NCI-H1436 treated with DMSO at 0.1 percent for 48 hours (cell line): ENCODE measurements around the gene FOCAD.

Source experiments
- DNase-seq: peaks from one replicate; lab custom pipeline; 2025; lab: John Stamatoyannopoulos, UW

Gene FOCAD

GRCh38 chr9:20729523-20729922, 45.5 kb downstream of the FOCAD start:
- DNase-seq: no peak

- no peak for DNase-seq
Observed at GRCh38 chr9:20732118-20732517, 48.1 kb downstream of the FOCAD start.

GRCh38 chr9:20734275-20734674, 50.2 kb downstream of the FOCAD start:
- DNase-seq: no peak

- DNase-seq: no peak
Observed at GRCh38 chr9:20740304-20740703, 56.2 kb downstream of the FOCAD start.

- DNase-seq: no peak
Observed at GRCh38 chr9:20740929-20741582, 57.0 kb downstream of the FOCAD start.

- peak; percentile 38 for DNase-seq
Observed at GRCh38 chr9:20742833-20743232, 58.8 kb downstream of the FOCAD start.

- no peak for DNase-seq
Observed at GRCh38 chr9:20744036-20744630, 60.1 kb downstream of the FOCAD start.

GRCh38 chr9:20746967-20747366, 62.9 kb downstream of the FOCAD start:
- no peak for DNase-seq

GRCh38 chr9:20749496-20750198, 65.6 kb downstream of the FOCAD start:
- DNase-seq: no peak

GRCh38 chr9:20753761-20754160, 69.7 kb downstream of the FOCAD start:
- DNase-seq: no peak

- DNase-seq: no peak
Observed at GRCh38 chr9:20754556-20754955, 70.5 kb downstream of the FOCAD start.

- DNase-seq: no peak
Observed at GRCh38 chr9:20760246-20760891, 76.3 kb downstream of the FOCAD start.

- no peak for DNase-seq
Observed at GRCh38 chr9:20770947-20771346, 86.9 kb downstream of the FOCAD start.

- DNase-seq: no peak
Observed at GRCh38 chr9:20771729-20772128, 87.7 kb downstream of the FOCAD start.

- no peak for DNase-seq
Observed at GRCh38 chr9:20775683-20776082, 91.6 kb downstream of the FOCAD start.

- no peak for DNase-seq
Observed at GRCh38 chr9:20781092-20781491, 97.0 kb downstream of the FOCAD start.

GRCh38 chr9:20782289-20782688, 98.2 kb downstream of the FOCAD start:
- DNase-seq: no peak

- no peak for DNase-seq
Observed at GRCh38 chr9:20783057-20784038, 99.3 kb downstream of the FOCAD start.

- no peak for DNase-seq
Observed at GRCh38 chr9:20784196-20784595, 100.1 kb downstream of the FOCAD start.

- no peak for DNase-seq
Observed at GRCh38 chr9:20786807-20787206, 102.7 kb downstream of the FOCAD start.
